ENCODE results near the gene DIPK1C. TPM values are rescaled to one million over a fixed set of nuclear protein-coding genes. Genes with fewer than 3 reads are reported as not detected.

DIPK1C gene
- total and polyA plus RNA-seq, 9 of the 15 experiments (the other 6 are each of a cell fraction or from before 2014, with no cell fraction given), result 0.04 to 0.32 (median 0.15) TPM; not detected in 2

DNA sequence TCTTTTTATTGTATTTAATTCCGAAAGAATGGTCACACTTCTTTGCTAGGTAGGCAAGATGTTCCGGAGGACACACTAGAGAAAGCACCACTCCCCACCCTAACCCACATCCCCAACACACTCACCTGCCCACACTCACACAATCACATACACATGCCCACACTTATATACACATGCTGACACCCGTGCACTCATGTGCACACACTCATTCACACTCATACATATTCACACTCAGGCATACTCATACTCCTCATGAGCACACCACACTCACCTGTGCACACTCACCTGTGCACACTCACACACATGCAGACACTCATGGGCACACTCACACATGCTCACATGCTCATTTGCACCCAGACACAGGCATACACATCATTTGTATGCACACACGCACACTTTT is 21.4 kb downstream of the DIPK1C start:
- Histone ChIP-seq H3K9ac (ENCODE audit: insufficient read depth in 1 of 2, low read depth in 2 of 2, low read length in 2 of 2) (no peak overlapping the region), H3K27me3 (ENCODE audit: control insufficient read depth in 2 of 2, insufficient read depth in 2 of 2, low read length in 2 of 2) (peaks cover 3 to 31% of the 10 kb centered on the region in 2 experiments; a peak in 4 of 5 replicates), H3K9me1 (ENCODE audit: control insufficient read depth, insufficient read depth, low read length) (no peaks in the 10 kb centered on the region), H3K4me1 (replicated peaks in 1 of 2; ENCODE audit: control insufficient read depth in 2 of 2, insufficient read depth in 2 of 2, low read length in 2 of 2) (no peaks in the 10 kb centered on the region), H3K36me3 (ENCODE audit: control insufficient read depth, insufficient read depth, low read length) (no peaks in the 10 kb centered on the region), H3K27ac (ENCODE audit: extremely low read depth, low read depth, low read length) (no peak overlapping the region), H2AFZ (ENCODE audit: low read depth, low read length) (no peak overlapping the region), H3K79me2 (ENCODE audit: control insufficient read depth, insufficient read depth, low read length) (no peaks in the 10 kb centered on the region), H3K4me3 (no peak overlapping the region), H3K9me3 (replicated peaks; ENCODE audit: control insufficient read depth, insufficient read depth, low read depth, low read length) (no peaks in the 10 kb centered on the region), H4K20me1 (replicated peaks; ENCODE audit: control insufficient read depth, insufficient read depth, low read length) (no peaks in the 10 kb centered on the region), H3K4me2 (ENCODE audit: insufficient read depth, low read length) (no peak overlapping the region)
- POLR2A ChIA-PET, result no interaction called here
- 0% methylated on average over 4 of the region's 4 CpGs for WGBS (ENCODE audit: insufficient coverage, low coverage, missing lambda C conversion rate)
- in situ Hi-C loops (cut with MboI) (no loop called here), intact Hi-C loops (cut with micrococcal nuclease) (no loop called here)
- DNase-seq (ENCODE audit: extremely low read depth in 1 of 4, low spot score in 3 of 4) (no peak), ATAC-seq (no peak), FAIRE-seq (no peak)
- TF ChIP-seq PHB2 (IDR thresholded peaks at IDR 0.05; ENCODE audit: low read depth), result no peak
- CTCF ChIA-PET (ENCODE audit: low intra/inter-chr PET ratio), result no interaction called here
- BruUV-seq (replicated peaks), result no TSS peak

DNA sequence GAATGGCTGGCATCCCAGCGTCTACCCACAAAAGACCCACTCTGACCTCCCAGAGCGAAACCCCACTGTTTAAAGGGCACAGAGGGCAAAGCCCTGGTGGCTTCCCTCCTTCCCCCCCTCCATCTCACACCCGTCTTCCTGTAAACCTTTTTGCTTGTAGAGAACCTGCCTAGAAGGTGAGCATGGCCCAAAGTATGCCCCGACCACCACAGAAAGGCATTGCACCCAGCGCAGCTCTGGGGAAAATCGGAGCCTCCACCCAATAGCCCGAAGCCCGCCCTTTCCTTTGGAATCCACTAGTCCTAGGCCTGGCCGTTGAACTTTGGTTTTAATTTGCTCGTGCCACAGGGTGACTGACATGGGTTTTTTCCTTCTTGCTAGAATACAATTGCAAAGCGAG is 22.6 kb downstream of the DIPK1C start:
- H3K27ac ChIP-seq (ENCODE audit: extremely low read depth, low read depth, low read length), result no peak overlapping the region
- BruUV-seq (replicated peaks), result no TSS peak
- peaks cover 0 to 29% of the 10 kb centered on the region in 2 experiments; a peak in 3 of 5 replicates for H3K27me3 ChIP-seq (ENCODE audit: control insufficient read depth in 2 of 2, insufficient read depth in 2 of 2, low read length in 2 of 2)
- POLR2A ChIA-PET, result no interaction called here
- H3K9me1 ChIP-seq (ENCODE audit: control insufficient read depth, insufficient read depth, low read length), result no peaks in the 10 kb centered on the region
- H3K4me2 ChIP-seq (ENCODE audit: insufficient read depth, low read length), result no peak overlapping the region
- FAIRE-seq, result no peak
- H2AFZ ChIP-seq (ENCODE audit: low read depth, low read length), result no peak overlapping the region
- H3K79me2 ChIP-seq (ENCODE audit: control insufficient read depth, insufficient read depth, low read length), result no peaks in the 10 kb centered on the region
- CTCF ChIA-PET (ENCODE audit: low intra/inter-chr PET ratio), result no interaction called here
- H4K20me1 ChIP-seq (replicated peaks; ENCODE audit: control insufficient read depth, insufficient read depth, low read length), result no peaks in the 10 kb centered on the region
- in situ Hi-C loops (cut with MboI), result no loop called here
- DNase-seq (ENCODE audit: extremely low read depth in 1 of 4, low spot score in 3 of 4), result no peak
- H3K9ac ChIP-seq (ENCODE audit: insufficient read depth in 1 of 2, low read depth in 2 of 2, low read length in 2 of 2), result no peak overlapping the region
- intact Hi-C loops (cut with micrococcal nuclease), result no loop called here
- no peaks in the 10 kb centered on the region for H3K9me3 ChIP-seq (replicated peaks; ENCODE audit: control insufficient read depth, insufficient read depth, low read depth, low read length)
- H3K36me3 ChIP-seq (ENCODE audit: control insufficient read depth, insufficient read depth, low read length), result no peaks in the 10 kb centered on the region
- WGBS (ENCODE audit: insufficient coverage, low coverage, missing lambda C conversion rate), result 0% methylated on average over 9 of the region's 11 CpGs
- no peak overlapping the region for H3K4me3 ChIP-seq
- no peak for ATAC-seq
- H3K4me1 ChIP-seq (replicated peaks in 1 of 2; ENCODE audit: control insufficient read depth in 2 of 2, insufficient read depth in 2 of 2, low read length in 2 of 2), result no peaks in the 10 kb centered on the region
- TF ChIP-seq BRD4 (IDR thresholded peaks at IDR 0.05) (no peak), U2AF2 (optimal IDR thresholded peaks at IDR 0.05; ENCODE audit: low read depth, low read length) (no peak), SMAD1 (IDR thresholded peaks at IDR 0.05; ENCODE audit: low read depth, low read length, partially characterized antibody) (no peak), MIER1 (IDR thresholded peaks at IDR 0.05; ENCODE audit: low read depth) (no peak), LEF1 (IDR thresholded peaks at IDR 0.05) (no peak), MAFK (IDR thresholded peaks at IDR 0.05; ENCODE audit: low read length) (no peak)
- TF ChIP-seq, protein P1, sequence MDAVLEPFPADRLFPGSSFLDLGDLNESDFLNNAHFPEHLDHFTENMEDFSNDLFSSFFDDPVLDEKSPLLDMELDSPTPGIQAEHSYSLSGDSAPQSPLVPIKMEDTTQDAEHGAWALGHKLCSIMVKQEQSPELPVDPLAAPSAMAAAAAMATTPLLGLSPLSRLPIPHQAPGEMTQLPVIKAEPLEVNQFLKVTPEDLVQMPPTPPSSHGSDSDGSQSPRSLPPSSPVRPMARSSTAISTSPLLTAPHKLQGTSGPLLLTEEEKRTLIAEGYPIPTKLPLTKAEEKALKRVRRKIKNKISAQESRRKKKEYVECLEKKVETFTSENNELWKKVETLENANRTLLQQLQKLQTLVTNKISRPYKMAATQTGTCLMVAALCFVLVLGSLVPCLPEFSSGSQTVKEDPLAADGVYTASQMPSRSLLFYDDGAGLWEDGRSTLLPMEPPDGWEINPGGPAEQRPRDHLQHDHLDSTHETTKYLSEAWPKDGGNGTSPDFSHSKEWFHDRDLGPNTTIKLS (IDR thresholded peaks at IDR 0.05; ENCODE audit: borderline replicate concordance, low read depth), result no peak
- TF ChIP-seq, protein P2, sequence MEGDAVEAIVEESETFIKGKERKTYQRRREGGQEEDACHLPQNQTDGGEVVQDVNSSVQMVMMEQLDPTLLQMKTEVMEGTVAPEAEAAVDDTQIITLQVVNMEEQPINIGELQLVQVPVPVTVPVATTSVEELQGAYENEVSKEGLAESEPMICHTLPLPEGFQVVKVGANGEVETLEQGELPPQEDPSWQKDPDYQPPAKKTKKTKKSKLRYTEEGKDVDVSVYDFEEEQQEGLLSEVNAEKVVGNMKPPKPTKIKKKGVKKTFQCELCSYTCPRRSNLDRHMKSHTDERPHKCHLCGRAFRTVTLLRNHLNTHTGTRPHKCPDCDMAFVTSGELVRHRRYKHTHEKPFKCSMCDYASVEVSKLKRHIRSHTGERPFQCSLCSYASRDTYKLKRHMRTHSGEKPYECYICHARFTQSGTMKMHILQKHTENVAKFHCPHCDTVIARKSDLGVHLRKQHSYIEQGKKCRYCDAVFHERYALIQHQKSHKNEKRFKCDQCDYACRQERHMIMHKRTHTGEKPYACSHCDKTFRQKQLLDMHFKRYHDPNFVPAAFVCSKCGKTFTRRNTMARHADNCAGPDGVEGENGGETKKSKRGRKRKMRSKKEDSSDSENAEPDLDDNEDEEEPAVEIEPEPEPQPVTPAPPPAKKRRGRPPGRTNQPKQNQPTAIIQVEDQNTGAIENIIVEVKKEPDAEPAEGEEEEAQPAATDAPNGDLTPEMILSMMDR (IDR thresholded peaks at IDR 0.05 in 2 of 3, conservative IDR thresholded peaks at IDR 0.05 in 1 of 3; ENCODE audit: insufficient read depth in 2 of 3, low read depth in 1 of 3, low read length in 3 of 3), result no peak
- TF ChIP-seq, protein P3, sequence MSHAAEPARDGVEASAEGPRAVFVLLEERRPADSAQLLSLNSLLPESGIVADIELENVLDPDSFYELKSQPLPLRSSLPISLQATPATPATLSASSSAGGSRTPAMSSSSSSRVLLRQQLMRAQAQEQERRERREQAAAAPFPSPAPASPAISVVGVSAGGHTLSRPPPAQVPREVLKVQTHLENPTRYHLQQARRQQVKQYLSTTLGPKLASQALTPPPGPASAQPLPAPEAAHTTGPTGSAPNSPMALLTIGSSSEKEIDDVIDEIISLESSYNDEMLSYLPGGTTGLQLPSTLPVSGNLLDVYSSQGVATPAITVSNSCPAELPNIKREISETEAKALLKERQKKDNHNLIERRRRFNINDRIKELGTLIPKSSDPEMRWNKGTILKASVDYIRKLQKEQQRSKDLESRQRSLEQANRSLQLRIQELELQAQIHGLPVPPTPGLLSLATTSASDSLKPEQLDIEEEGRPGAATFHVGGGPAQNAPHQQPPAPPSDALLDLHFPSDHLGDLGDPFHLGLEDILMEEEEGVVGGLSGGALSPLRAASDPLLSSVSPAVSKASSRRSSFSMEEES (CRISPR knock-in tag; IDR thresholded peaks at IDR 0.05), result no peak
- TF ChIP-seq, protein P4, sequence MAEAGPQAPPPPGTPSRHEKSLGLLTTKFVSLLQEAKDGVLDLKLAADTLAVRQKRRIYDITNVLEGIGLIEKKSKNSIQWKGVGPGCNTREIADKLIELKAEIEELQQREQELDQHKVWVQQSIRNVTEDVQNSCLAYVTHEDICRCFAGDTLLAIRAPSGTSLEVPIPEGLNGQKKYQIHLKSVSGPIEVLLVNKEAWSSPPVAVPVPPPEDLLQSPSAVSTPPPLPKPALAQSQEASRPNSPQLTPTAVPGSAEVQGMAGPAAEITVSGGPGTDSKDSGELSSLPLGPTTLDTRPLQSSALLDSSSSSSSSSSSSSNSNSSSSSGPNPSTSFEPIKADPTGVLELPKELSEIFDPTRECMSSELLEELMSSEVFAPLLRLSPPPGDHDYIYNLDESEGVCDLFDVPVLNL (CRISPR knock-in tag; IDR thresholded peaks at IDR 0.05; ENCODE audit: low read depth), result no peak
